GM21619 (cell line): Measurements from ENCODE around the gene B3GNT9.

Experiments used
- ATAC-seq: cut with Tn5 transposase; IDR thresholded peaks from one replicate; pipeline ENCODE4 v1.9.1; 2021; ENCODE audit not compliant: unreplicated experiment

The B3GNT9 gene

GRCh38 chr16:67116388-67117311, 34.1 kb downstream of the B3GNT9 start:
- ATAC-seq = no peak

GRCh38 chr16:67115639-67116038, 35.2 kb downstream of the B3GNT9 start:
- no peak for ATAC-seq

GRCh38 chr16:67114793-67115192, 36.0 kb downstream of the B3GNT9 start:
- ATAC-seq = no peak

- no peak for ATAC-seq
These were observed 38.0 kb downstream of the B3GNT9 start for GRCh38 chr16:67112591-67113399.

GRCh38 chr16:67111951-67112444, 38.8 kb downstream of the B3GNT9 start:
- ATAC-seq = no peak

DNA sequence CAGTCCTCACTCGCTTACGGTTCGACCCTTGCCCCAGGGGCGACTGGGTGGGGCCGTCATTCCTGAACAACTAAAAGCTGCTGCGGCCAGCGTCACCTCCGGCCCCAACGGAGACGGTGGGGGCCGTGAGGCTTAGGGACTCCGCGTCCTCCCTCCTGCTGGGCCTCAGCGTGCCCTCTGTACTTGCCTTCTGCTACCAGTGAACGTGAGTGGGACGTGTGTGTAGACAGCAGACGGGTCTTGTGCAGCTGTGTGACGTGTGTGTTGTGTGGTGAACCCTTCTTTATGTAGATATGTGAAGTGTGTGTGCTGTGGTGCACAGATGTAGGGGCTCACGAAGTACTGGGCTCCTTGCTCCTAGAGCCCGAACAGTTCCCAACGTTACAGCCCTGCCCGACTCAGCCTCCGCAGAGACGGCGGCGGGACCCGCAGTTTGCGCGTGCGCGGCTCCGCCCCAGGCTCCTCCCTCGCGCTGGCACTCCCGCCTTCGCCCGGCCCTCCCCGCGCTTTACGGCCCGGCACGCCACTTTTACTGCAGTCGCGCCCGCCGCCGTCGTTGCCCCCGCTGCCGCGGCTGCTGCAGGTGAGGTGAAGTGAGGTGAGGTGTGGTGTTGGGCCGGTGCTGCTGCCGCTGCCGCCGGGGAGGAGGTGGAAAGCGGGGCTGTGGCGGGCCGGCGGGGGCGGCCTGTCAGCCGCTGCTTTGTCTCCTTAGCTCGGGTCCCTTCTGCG, 41.2 kb downstream of the B3GNT9 start, which contains the start of gene PHAF1:
Gene PHAF1, plus strand, starts transcription at position 535 of the 729 bp plus-strand sequence. CDS start 235 bp downstream, outside the sequence.
- peak; percentile 78 for ATAC-seq

GRCh38 chr16:67108931-67109406, 41.8 kb downstream of the B3GNT9 start:
- no peak for ATAC-seq

- no peak for ATAC-seq
These were observed 42.3 kb downstream of the B3GNT9 start for GRCh38 chr16:67108489-67108888.

- no peak for ATAC-seq
These were observed 44.9 kb downstream of the B3GNT9 start for GRCh38 chr16:67105881-67106280.

- ATAC-seq = no peak
These were observed 45.6 kb downstream of the B3GNT9 start for GRCh38 chr16:67105246-67105645.

DNA sequence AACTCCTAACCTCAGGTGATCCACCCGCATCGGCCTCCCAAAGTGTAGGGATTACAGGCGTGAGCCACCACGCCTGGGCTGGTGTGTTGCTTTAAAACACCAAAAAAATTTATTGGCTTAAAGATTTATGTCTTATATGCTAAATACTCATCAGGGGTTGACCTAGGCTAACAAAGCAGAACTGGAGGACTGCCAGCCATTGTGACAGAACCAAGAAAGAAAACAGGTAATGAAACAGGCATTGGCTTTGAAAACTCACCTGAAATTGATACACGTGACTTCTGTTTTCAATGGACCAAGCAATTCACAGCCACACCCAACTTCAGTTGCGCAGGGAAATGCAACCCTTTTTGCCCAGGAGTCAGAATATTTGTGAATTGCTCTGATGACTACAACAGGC, 46.0 kb downstream of the B3GNT9 start:
- ATAC-seq = no peak

DNA sequence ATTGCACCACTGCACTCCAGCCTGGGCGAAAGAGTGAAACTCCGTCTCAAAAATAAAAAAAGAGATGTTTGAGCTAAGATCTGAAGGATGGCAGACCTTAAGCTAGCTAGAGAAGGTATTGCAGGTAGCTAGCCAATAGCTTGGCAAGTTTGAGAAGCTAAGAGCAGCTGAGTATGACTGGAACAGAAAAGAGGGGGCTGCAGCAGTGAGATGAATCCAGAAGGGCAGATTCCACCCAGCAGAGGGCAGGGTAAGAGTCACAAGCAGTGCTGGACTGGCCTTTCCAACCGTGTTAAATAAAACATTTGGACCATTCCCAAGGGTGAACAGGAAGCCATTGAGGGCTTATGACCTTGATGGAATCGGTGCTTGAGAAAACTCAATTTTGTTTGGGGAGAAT, 46.7 kb downstream of the B3GNT9 start:
- ATAC-seq = no peak

DNA sequence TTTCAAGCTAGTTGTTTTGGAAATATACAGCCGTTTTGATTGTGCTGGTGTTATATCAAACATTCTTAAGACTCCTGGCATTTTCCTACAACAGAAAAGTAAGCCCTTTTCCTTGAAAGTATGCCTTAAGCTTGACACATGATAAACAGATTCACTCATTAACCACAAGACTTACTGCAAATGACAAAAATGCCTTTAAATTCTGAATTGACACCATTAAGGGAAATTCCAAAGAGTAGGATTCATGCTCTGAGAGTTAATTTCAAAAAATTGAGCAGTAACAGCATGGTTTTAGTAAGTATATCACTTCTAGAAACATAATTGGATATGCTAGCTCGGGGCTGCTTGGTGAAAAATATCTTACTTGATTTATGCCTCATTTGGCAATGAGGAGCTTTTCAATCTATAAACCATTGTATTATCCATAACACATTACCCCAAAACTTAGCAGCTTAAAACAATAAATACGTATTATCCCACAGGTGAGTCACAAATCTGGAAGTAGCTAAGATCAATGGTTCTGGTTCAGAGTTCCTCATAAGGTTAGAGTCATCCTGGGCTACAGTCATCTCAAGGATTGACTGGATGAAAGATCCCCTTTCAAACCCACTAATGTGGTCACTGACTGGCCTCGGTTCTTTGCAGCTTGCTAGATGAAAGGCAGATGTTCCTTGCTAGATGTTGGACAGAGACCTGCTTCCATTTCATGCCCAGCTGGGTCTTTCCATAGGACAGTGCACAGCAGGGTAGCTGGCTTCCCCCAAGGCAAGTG, 49.3 kb downstream of the B3GNT9 start:
- ATAC-seq = no peak

GRCh38 chr16:67100569-67101310, 50.1 kb downstream of the B3GNT9 start:
- no peak for ATAC-seq

GRCh38 chr16:67098599-67098998, 52.2 kb downstream of the B3GNT9 start:
- no peak for ATAC-seq
